HG02678 (cell line): ENCODE measurements around the gene ITGB6.

ENCODE experiments used
- ATAC-seq: cut with Tn5 transposase; IDR thresholded peaks from one replicate; pipeline ENCODE4 v1.9.1; 2021; ENCODE audit warnings: mild to moderate bottlenecking, moderate library complexity; ENCODE audit not compliant: unreplicated experiment

ITGB6 gene

GRCh38 chr2:160199683-160200389, at the start of gene ITGB6:
TSS of gene ITGB6 (minus strand) at chr2:160200272. CDS start at chr2:160200063, 209 bp downstream.
- no peak for ATAC-seq

- ATAC-seq, result no peak
Measured at GRCh38 chr2:160247296-160248035, 47.4 kb upstream of the ITGB6 start.

- no peak for ATAC-seq
Measured at GRCh38 chr2:160246356-160246755, 46.3 kb upstream of the ITGB6 start.

GRCh38 chr2:160245614-160246155, 45.6 kb upstream of the ITGB6 start:
- no peak for ATAC-seq

- ATAC-seq, result no peak
Measured at GRCh38 chr2:160242893-160243564, 43.0 kb upstream of the ITGB6 start.

GRCh38 chr2:160241251-160242137, 41.4 kb upstream of the ITGB6 start:
- ATAC-seq, result no peak

GRCh38 chr2:160239436-160239835, 39.4 kb upstream of the ITGB6 start:
- ATAC-seq, result no peak

GRCh38 chr2:160238392-160238791, 38.3 kb upstream of the ITGB6 start:
- ATAC-seq, result no peak

- no peak for ATAC-seq
Measured at GRCh38 chr2:160232905-160233475, 32.9 kb upstream of the ITGB6 start.

- no peak for ATAC-seq
Measured at GRCh38 chr2:160229591-160229990, 29.5 kb upstream of the ITGB6 start.

GRCh38 chr2:160228141-160228917, 28.3 kb upstream of the ITGB6 start:
- ATAC-seq, result no peak

- no peak for ATAC-seq
Measured at GRCh38 chr2:160227293-160227915, 27.3 kb upstream of the ITGB6 start.

GRCh38 chr2:160226367-160226766, 26.3 kb upstream of the ITGB6 start:
- no peak for ATAC-seq

GRCh38 chr2:160225722-160226121, 25.6 kb upstream of the ITGB6 start:
- ATAC-seq, result no peak

- ATAC-seq, result peak; percentile 2
Measured at GRCh38 chr2:160224507-160224906, 24.4 kb upstream of the ITGB6 start.

- ATAC-seq, result peak; percentile 92
Measured at GRCh38 chr2:160224060-160224459, 24.0 kb upstream of the ITGB6 start.

- no peak for ATAC-seq
Measured at GRCh38 chr2:160223560-160223959, 23.5 kb upstream of the ITGB6 start.

GRCh38 chr2:160222546-160223283, 22.6 kb upstream of the ITGB6 start:
- no peak for ATAC-seq
